Mucosa of rectum (tissue), 2 donors: ENCODE measurements around the gene MAP2K6.

ENCODE experiments used
- H3K27ac ChIP-seq, 2 donors: one replicate each; pipeline ENCODE4 v1.7.0; 2013; ENCODE audit warnings: inconsistent platforms in 2 of 2, low read depth in 2 of 2, low read length in 2 of 2
- H3K27me3 ChIP-seq, 2 donors: one replicate each; pipeline ENCODE4 v1.7.0; 2013; ENCODE audit warnings: low read length in 2 of 2; ENCODE audit not compliant: control insufficient read depth in 2 of 2, insufficient read depth in 2 of 2
- H3K36me3 ChIP-seq, 2 donors: one replicate each; pipeline ENCODE4 v1.7.0; 2013; ENCODE audit warnings: low read length in 2 of 2; ENCODE audit not compliant: control insufficient read depth in 2 of 2, insufficient read depth in 2 of 2
- H3K4me1 ChIP-seq, 2 donors: one replicate each; pipeline ENCODE4 v1.7.0; 2013; ENCODE audit warnings: low read length in 2 of 2, mild to moderate bottlenecking in 1 of 2; ENCODE audit not compliant: control insufficient read depth in 2 of 2, insufficient read depth in 2 of 2
- H3K4me3 ChIP-seq, 2 donors: one replicate each; pipeline ENCODE4 v1.7.0; 2013; ENCODE audit warnings: low read length in 2 of 2
- H3K9ac ChIP-seq, 2 donors: one replicate each; pipeline ENCODE4 v1.7.0; 2013; ENCODE audit warnings: low read length in 2 of 2, low read depth in 1 of 2, mild to moderate bottlenecking in 1 of 2
- H3K9me3 ChIP-seq, 2 donors: one replicate each; pipeline ENCODE4 v1.7.0; 2013; ENCODE audit warnings: low read length in 2 of 2; ENCODE audit not compliant: control insufficient read depth in 2 of 2
- donor health status: healthy.
- donor health status: Normal muscosa, but diverticular disease.

Gene MAP2K6

DNA sequence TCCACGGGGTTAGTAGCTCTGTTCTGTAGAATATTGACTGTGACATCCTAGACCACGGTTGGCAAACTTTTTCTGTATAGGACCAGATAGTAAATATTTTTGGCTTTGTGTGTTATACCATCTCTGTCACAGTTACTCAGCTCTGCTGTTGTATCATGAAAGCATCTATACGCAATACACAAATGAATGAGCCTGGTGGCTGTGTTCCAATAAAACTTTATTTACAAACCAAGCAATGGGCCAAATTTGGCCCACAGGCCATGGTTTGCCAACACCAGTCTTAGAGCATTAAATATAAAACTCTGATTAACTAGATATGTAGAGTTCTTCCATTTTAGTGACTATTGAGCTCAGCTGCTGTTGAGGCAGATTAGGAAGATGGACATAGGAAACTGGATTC, 132.7 kb downstream of the MAP2K6 start:
- no peak overlapping the region for H3K27ac ChIP-seq
- H3K9ac ChIP-seq, result no peak overlapping the region
- H3K4me1 ChIP-seq, result no peaks in the 10 kb centered on the region
- H3K27me3 ChIP-seq, result no peaks in the 10 kb centered on the region
- no peaks in the 10 kb centered on the region for H3K9me3 ChIP-seq
- peaks cover 12 to 13% of the 10 kb centered on the region in 2 donors for H3K36me3 ChIP-seq
- no peak overlapping the region for H3K4me3 ChIP-seq

GRCh38 chr17:69547947-69548346, 133.4 kb downstream of the MAP2K6 start:
- H3K4me3 ChIP-seq, result no peak overlapping the region

DNA sequence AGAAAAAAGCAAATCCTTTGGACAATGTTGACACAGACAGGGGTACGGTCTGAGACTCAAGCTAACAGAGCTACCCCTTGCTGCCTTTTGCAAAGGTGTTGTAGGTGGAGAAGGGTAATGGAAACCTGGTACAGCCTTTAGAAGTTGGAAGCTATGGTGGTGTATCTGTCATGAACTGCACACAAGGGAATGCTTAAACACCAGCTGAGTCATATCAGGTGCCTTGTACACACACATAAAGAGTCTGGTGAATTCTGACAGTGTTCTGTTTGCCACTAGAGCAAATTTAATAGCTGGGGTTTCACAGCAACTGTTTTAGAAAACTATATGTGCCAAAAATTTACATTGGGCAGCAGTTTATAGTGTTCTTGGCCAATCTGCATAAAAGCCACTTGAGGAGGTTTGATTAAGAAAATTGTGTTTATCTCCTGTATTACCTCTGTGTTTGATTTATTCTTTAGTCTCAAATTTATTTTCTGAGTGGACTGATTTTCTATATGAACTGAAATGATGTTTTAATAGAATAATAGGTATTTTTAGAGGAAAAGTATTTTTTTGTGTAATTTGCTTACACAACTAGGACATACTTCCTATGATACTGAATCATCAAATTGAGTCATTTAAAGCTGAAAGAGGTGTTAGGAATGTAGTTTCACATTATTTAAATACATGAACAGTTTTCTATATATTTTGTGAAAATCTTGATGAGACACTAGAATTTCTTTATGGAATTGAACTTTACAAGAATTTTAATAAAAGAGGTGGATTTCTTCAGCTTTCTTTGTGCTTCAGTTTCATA, 136.9 kb downstream of the MAP2K6 start:
- H3K36me3 ChIP-seq, result peaks cover 7 to 14% of the 10 kb centered on the region in 2 donors
- H3K9me3 ChIP-seq, result no peaks in the 10 kb centered on the region
- H3K9ac ChIP-seq, result no peak overlapping the region
- no peak overlapping the region for H3K4me3 ChIP-seq
- H3K4me1 ChIP-seq, result no peaks in the 10 kb centered on the region
- H3K27ac ChIP-seq, result no peak overlapping the region
- H3K27me3 ChIP-seq, result no peaks in the 10 kb centered on the region

More at GRCh38 chr17:69547947-69548346, 133.4 kb downstream of the MAP2K6 start:
- no peak overlapping the region for H3K9ac ChIP-seq
- H3K4me1 ChIP-seq, result no peaks in the 10 kb centered on the region
- no peak overlapping the region for H3K27ac ChIP-seq
- H3K9me3 ChIP-seq, result no peaks in the 10 kb centered on the region
- H3K36me3 ChIP-seq, result peaks cover 6 to 8% of the 10 kb centered on the region in 2 donors
- H3K27me3 ChIP-seq, result no peaks in the 10 kb centered on the region

- H3K27ac ChIP-seq, result no peak overlapping the region
- no peaks in the 10 kb centered on the region for H3K9me3 ChIP-seq
- no peak overlapping the region for H3K9ac ChIP-seq
- no peak overlapping the region for H3K4me3 ChIP-seq
- H3K36me3 ChIP-seq, result peaks cover 7 to 14% of the 10 kb centered on the region in 2 donors
- H3K4me1 ChIP-seq, result no peaks in the 10 kb centered on the region
- H3K27me3 ChIP-seq, result no peaks in the 10 kb centered on the region
These were observed 138.6 kb downstream of the MAP2K6 start for GRCh38 chr17:69552986-69553667.

GRCh38 chr17:69555056-69555455, 140.6 kb downstream of the MAP2K6 start:
- no peak overlapping the region for H3K9ac ChIP-seq
- H3K4me3 ChIP-seq, result no peak overlapping the region
- H3K9me3 ChIP-seq, result no peaks in the 10 kb centered on the region
- no peaks in the 10 kb centered on the region for H3K4me1 ChIP-seq
- H3K36me3 ChIP-seq, result peaks cover 7 to 14% of the 10 kb centered on the region in 2 donors
- no peak overlapping the region for H3K27ac ChIP-seq
- H3K27me3 ChIP-seq, result no peaks in the 10 kb centered on the region

- no peaks in the 10 kb centered on the region for H3K27me3 ChIP-seq
- H3K9ac ChIP-seq, result no peak overlapping the region
- no peaks in the 10 kb centered on the region for H3K4me1 ChIP-seq
- no peaks in the 10 kb centered on the region for H3K9me3 ChIP-seq
- peaks cover 6 to 7% of the 10 kb centered on the region in 2 donors for H3K36me3 ChIP-seq
- no peak overlapping the region for H3K4me3 ChIP-seq
- H3K27ac ChIP-seq, result no peak overlapping the region
These were observed 142.8 kb downstream of the MAP2K6 start for GRCh38 chr17:69557339-69557738.

- Histone ChIP-seq H3K4me1 (no peaks in the 10 kb centered on the region), H3K9ac (no peak overlapping the region), H3K9me3 (no peaks in the 10 kb centered on the region)
These were observed 144.3 kb downstream of the MAP2K6 start for GRCh38 chr17:69558796-69559195.

GRCh38 chr17:69560987-69561441, 146.5 kb downstream of the MAP2K6 start:
- H3K9ac ChIP-seq, result no peak overlapping the region
- H3K27me3 ChIP-seq, result no peaks in the 10 kb centered on the region
- H3K27ac ChIP-seq, result no peak overlapping the region
- no peaks in the 10 kb centered on the region for H3K36me3 ChIP-seq
- H3K9me3 ChIP-seq, result no peaks in the 10 kb centered on the region
- H3K4me3 ChIP-seq, result no peak overlapping the region
- H3K4me1 ChIP-seq, result no peaks in the 10 kb centered on the region

More at GRCh38 chr17:69558796-69559195, 144.3 kb downstream of the MAP2K6 start:
- no peak overlapping the region for H3K27ac ChIP-seq
- H3K27me3 ChIP-seq, result no peaks in the 10 kb centered on the region
- H3K4me3 ChIP-seq, result no peak overlapping the region
- no peaks in the 10 kb centered on the region for H3K36me3 ChIP-seq

GRCh38 chr17:69561462-69561861, 147.0 kb downstream of the MAP2K6 start:
- no peaks in the 10 kb centered on the region for H3K9me3 ChIP-seq
- H3K27ac ChIP-seq, result no peak overlapping the region
- no peaks in the 10 kb centered on the region for H3K36me3 ChIP-seq
- H3K4me3 ChIP-seq, result no peak overlapping the region
- no peak overlapping the region for H3K9ac ChIP-seq
- H3K4me1 ChIP-seq, result no peaks in the 10 kb centered on the region
- no peaks in the 10 kb centered on the region for H3K27me3 ChIP-seq

GRCh38 chr17:69565447-69565846, 150.9 kb downstream of the MAP2K6 start:
- no peak overlapping the region for H3K4me3 ChIP-seq
- H3K4me1 ChIP-seq, result no peaks in the 10 kb centered on the region
- H3K27ac ChIP-seq, result no peak overlapping the region
- no peak overlapping the region for H3K9ac ChIP-seq
- H3K9me3 ChIP-seq, result no peaks in the 10 kb centered on the region
- no peaks in the 10 kb centered on the region for H3K36me3 ChIP-seq
- H3K27me3 ChIP-seq, result no peaks in the 10 kb centered on the region
